Muscle of leg (tissue), 11 donors: ENCODE results near the gene RAP1A. TPM values are rescaled to one million over a fixed set of nuclear protein-coding genes. Genes with fewer than 3 reads are reported as not detected.

Experiments used
- DNase-seq: peaks from one replicate; pipeline ENCODE4 v3.0.0; 2013
- H3K27ac ChIP-seq: one replicate; pipeline ENCODE4 v1.5.1; 2013; ENCODE audit warnings: mild to moderate bottlenecking, low read length, control low read depth
- H3K27me3 ChIP-seq: one replicate; pipeline ENCODE4 v1.6.1; 2013; ENCODE audit warnings: low read length; ENCODE audit not compliant: control insufficient read depth, insufficient read depth
- H3K36me3 ChIP-seq: one replicate; pipeline ENCODE4 v1.6.1; 2013; ENCODE audit warnings: low read length; ENCODE audit not compliant: control insufficient read depth, insufficient read depth
- H3K4me1 ChIP-seq: one replicate; pipeline ENCODE4 v1.6.1; 2013; ENCODE audit warnings: low read length; ENCODE audit not compliant: control insufficient read depth, insufficient read depth
- H3K4me3 ChIP-seq: one replicate; pipeline ENCODE4 v1.5.1; 2013; ENCODE audit warnings: low read length, control low read depth
- H3K9me3 ChIP-seq: replicated peaks from 2 replicates; pipeline ENCODE4 v1.6.1; 2013; ENCODE audit warnings: low read depth, low read length; ENCODE audit not compliant: control insufficient read depth
- WGBS: methylation state at CpG from one replicate; pipeline ENCODE4 v1.1.5; 2013; ENCODE audit warnings: missing lambda C conversion rate; ENCODE audit not compliant: insufficient coverage; 5-methylcytosine and 5-hydroxymethylcytosine counted together
- polyA plus RNA-seq, 8 donors: library from polyadenylated mRNA; unstranded; fragments of 120-200 nt; gene quantifications; one replicate each; pipeline versions ENCODE4 v1.2.1 to v1.2.3, GENCODE V29; 2013; ENCODE audit warnings: inconsistent platforms in 1 of 8, low replicate concordance in 1 of 8; ENCODE audit not compliant: insufficient read length in 8 of 8, insufficient read depth in 1 of 8
- total RNA-seq: library from RNA; stranded (reverse); fragments of 120-200 nt; gene quantifications from one replicate; pipeline ENCODE4 v1.2.4, GENCODE V29; 2013

RAP1A gene
- total and polyA plus RNA-seq, 9 donors, result 19.6 to 59.3 (median 49.3) TPM

DNA sequence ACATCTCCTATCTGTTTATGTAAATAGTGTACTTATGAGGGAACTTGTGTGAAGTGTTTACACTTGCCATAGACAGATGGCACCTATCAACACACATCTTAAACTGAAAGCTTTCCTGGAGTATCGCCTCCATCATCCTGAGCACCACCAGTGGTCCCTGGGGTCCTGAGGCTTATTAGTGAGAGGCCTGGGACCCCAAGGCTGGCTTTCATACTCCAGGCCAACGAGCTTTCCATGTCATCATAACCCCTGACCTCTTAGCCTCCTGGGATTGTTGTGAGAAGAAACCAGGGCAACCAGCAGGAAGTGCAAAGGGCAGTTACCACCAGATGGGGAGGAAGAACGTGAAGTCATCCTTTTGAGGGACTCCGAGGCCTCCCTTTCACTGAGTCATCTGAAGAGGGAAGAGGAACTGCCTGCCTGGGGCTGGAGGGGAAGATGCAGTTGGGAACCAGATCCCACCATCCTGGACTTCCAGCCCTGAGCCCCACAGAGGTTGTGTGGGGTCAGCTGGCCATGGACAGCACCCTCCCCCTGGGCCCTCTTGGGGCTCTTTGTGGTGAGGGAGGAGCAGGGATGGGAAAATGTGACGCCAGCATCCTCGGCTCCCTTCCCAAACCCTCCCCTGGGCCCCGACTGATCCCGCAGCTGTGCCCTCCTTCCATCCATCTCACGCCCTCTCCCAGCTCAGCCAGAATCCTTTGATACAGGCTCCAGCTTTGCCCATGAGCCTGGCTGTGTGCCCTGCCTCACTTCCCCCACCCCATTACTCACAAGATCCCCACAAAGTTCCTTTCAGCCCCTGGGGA, 113.8 kb downstream of the RAP1A start:
- no peaks in the 10 kb centered on the region for H3K27me3 ChIP-seq
- peaks cover 95% of the 10 kb centered on the region for H3K4me1 ChIP-seq
- H3K27ac ChIP-seq, result peak overlapping the region; percentile 88
- no peak overlapping the region for H3K4me3 ChIP-seq
- H3K36me3 ChIP-seq, result peaks cover 18% of the 10 kb centered on the region
- peak; percentile 87 for DNase-seq
- no peaks in the 10 kb centered on the region for H3K9me3 ChIP-seq
- 37% methylated on average over 6 of the region's 9 CpGs for WGBS

DNA sequence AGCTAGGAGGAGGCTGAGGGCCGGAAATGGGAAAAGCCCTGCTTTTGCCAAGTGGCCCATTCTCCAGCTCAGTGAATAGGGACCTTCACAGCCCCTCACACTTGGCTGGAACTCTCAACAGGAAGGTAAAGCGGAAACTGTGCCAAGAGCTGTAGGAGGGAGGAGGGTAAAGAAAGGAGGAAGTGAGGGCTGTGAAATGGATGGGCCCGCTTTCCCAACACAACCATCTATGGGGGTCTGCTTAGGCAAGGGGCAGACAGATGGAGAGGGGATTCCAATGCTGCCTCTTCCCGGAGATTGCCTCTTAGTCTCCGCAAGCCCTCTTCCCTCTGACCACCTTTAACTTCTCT, 114.4 kb downstream of the RAP1A start:
- H3K27ac ChIP-seq, result peak overlapping the region; percentile 88
- no peak for DNase-seq
- H3K4me1 ChIP-seq, result peaks cover 92% of the 10 kb centered on the region
- WGBS, result 53% methylated on average over 2 of the region's 5 CpGs
- H3K36me3 ChIP-seq, result peaks cover 18% of the 10 kb centered on the region
- H3K4me3 ChIP-seq, result no peak overlapping the region
- no peaks in the 10 kb centered on the region for H3K9me3 ChIP-seq
- H3K27me3 ChIP-seq, result peaks cover 2% of the 10 kb centered on the region

DNA sequence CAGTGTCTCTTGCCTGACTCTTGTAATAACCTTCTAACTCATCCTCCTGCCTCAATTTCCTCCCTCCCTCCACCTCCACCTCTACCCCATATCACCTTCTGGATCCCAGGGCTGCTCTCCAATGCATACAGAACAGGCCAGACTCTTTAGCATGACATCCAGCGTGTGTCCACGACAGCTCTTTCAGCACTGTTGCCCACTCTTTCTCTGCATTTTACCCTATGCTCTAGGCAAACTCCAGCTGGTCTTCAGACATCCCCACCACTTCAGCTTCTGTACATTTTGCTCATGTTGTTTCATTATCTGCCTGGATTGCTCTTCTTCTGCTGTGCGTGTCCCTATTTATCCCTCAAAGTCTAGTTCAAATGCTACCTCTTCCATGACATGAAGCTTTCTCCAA, 114.8 kb downstream of the RAP1A start:
- Histone ChIP-seq H3K27me3 (peaks cover 2% of the 10 kb centered on the region), H3K4me3 (no peak overlapping the region), H3K36me3 (peaks cover 18% of the 10 kb centered on the region), H3K9me3 (no peaks in the 10 kb centered on the region), H3K4me1 (peaks cover 87% of the 10 kb centered on the region), H3K27ac (peak overlapping the region; percentile 88)
- 84% methylated on average over 3 of the region's 3 CpGs for WGBS
- no peak for DNase-seq

DNA sequence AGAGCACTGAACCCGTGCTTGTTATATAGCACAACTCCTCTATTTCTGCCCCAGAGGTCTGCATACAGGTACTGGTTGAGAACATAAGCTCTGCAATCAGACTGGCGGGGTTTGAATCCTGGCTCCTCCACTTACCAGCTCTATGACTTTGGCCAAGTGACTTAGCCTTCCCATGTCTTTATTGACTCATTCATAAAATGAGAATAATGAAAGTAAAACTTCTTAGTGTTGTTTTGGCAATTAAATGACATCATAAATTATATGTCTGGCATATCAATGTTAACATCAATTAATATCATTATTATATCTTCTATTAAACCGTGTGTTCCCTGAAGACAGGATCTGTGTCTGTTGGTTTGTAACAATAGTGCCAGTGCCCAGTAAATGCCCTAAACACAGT, 115.3 kb downstream of the RAP1A start:
- H3K4me1 ChIP-seq, result peaks cover 87% of the 10 kb centered on the region
- no peaks in the 10 kb centered on the region for H3K9me3 ChIP-seq
- H3K27ac ChIP-seq, result peak overlapping the region; percentile 88
- H3K4me3 ChIP-seq, result no peak overlapping the region
- peaks cover 18% of the 10 kb centered on the region for H3K36me3 ChIP-seq
- peaks cover 2% of the 10 kb centered on the region for H3K27me3 ChIP-seq
- no CpG with 5 or more reads among the region's 3 CpGs for WGBS
- no peak for DNase-seq

DNA sequence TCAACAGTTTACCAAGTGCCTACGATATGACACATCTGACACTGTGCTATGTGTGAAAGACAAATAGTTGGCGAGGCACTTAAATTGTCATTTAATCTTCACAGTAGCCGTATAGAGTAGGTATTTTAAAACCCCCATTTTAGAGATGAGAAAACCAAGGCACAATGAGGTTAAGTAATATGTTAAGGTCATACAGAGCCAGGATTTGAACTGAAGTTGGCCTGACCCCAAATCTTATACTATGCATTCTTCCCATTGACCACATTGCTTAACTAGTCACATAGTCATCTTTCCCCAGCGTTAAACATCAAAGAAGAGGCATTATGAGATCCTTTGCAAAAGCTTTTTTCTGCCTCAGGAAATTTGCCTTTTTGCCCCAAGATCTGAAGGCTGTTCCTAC, 115.7 kb downstream of the RAP1A start:
- 79% methylated on average over 1 of the region's 4 CpGs for WGBS
- Histone ChIP-seq H3K27ac (peak overlapping the region; percentile 97), H3K4me3 (no peak overlapping the region), H3K36me3 (peaks cover 18% of the 10 kb centered on the region), H3K27me3 (peaks cover 2% of the 10 kb centered on the region), H3K4me1 (peaks cover 85% of the 10 kb centered on the region), H3K9me3 (no peaks in the 10 kb centered on the region)
- DNase-seq, result no peak

DNA sequence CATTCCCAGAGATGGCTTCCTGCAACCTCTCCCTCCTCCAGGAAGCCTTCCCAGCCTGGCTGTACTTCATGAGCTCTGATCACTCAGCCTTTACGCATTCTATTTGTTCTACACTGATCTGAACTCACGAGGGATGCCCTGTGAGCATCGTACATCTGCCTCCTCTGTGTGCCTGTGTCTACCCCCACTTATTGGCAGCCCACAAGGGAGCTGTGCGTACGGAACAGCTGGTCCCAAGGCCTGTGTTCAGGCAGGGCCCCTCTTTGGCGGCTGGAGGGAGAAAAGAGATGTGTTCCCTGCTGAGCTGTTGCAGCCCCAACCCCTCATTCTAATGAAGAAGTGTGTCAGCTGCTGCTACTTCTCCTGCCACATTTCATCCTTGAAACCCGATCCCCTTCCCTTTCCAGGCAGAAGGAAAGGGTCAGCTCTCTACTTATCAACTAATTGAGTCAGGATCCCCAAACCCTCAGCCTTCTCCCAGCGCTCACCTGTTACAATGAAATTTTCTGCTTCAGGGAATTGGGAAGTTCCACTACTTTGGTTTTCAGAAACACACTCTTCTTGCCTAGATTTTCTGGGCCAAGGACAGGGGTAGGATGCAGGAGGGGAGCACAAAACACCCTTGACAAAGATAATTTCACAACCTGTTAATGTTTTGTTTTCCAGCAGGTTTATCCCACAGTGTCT, 116.4 kb downstream of the RAP1A start:
- peaks cover 18% of the 10 kb centered on the region for H3K36me3 ChIP-seq
- H3K9me3 ChIP-seq, result no peaks in the 10 kb centered on the region
- H3K4me1 ChIP-seq, result peaks cover 84% of the 10 kb centered on the region
- peak overlapping the region; percentile 97 for H3K27ac ChIP-seq
- DNase-seq, result peak; percentile 79
- H3K4me3 ChIP-seq, result no peak overlapping the region
- 42% methylated on average over 4 of the region's 8 CpGs for WGBS
- peaks cover 4% of the 10 kb centered on the region for H3K27me3 ChIP-seq

DNA sequence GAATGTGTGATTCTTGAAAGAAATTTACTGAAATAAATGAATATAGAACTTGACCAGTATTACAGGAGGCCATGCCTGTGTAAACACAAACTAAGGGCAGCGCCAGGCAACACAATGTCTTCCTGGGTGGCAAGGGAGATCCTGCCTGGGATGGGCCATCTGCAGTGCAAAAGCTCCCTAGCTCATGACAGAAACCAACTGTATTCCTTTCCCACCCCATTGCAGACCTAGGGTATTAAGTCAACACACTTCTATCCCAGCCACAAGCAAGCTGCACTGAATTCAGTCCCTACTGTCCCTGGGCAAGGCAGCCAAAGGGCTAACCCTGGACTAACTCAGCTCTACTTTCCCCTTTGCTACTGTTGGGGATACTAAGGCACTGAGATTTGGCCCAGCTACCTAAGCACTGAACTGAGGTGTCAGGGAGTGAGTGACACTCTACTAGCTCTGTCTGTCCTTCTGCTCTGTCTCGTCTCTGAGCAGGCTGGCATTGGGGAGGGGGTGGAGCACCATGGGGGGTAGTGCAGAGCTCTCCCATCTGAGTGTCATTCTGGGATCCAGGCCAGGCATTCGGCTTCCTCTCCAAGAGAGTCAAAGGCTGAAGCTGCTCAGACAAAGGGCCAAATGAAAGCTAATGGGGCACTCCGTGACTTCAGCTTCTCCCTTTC, 117.1 kb downstream of the RAP1A start:
- H3K27ac ChIP-seq, result peak overlapping the region; percentile 97
- peaks cover 84% of the 10 kb centered on the region for H3K4me1 ChIP-seq
- peak overlapping the region; percentile 89 for H3K4me3 ChIP-seq
- peaks cover 18% of the 10 kb centered on the region for H3K36me3 ChIP-seq
- peaks cover 9% of the 10 kb centered on the region for H3K27me3 ChIP-seq
- peak; percentile 82 for DNase-seq
- H3K9me3 ChIP-seq, result no peaks in the 10 kb centered on the region
- 38% methylated on average over 4 of the region's 4 CpGs for WGBS

DNA sequence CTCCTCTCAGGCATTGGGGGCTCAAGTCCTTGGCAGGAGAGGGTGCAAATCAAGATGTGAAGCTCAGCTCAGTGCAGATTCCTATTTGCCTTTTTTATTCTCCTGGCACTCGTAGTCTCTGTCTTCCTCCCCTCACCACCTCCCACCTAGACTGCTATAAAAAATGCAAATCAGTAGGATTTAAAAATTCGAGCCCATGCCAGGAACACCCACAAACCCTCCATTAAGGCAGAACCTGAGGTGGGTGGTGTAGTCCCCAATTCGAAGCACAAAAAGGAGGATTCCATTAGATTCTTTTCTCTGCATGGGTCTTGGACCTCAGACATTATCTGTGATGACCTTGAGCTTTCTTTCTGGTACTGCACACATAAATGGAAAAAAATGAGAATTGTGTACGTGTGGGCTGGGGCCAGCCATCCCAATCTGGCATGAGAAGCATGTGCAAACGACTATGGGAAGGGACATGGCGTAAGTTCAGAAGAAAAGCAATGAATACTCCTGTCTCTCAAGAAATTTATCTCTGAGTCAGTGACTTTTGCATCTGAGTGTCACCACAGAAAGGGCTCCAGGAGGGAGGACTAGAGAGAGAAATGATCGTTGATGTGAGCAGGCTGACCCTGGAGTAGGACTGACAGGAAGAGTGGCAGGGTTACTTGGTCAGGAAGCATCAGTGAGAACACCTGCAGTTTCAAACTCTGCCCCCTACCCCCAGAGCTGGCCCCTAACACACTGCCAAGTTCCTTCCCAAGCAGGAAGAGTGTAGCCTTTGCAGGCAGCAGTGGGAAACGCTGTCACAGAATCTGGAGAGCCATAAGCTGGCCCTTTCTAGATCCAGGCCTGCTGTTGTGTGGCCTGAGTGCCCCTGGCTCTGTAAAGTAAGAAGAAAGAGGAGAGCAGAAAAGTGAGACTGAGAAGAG, 117.9 kb downstream of the RAP1A start:
- H3K27ac ChIP-seq, result peak overlapping the region; percentile 97
- no peaks in the 10 kb centered on the region for H3K9me3 ChIP-seq
- peak overlapping the region; percentile 89 for H3K4me3 ChIP-seq
- H3K27me3 ChIP-seq, result peaks cover 11% of the 10 kb centered on the region
- 33% methylated on average over 5 of the region's 8 CpGs for WGBS
- H3K4me1 ChIP-seq, result peaks cover 76% of the 10 kb centered on the region
- no peak for DNase-seq
- peaks cover 10% of the 10 kb centered on the region for H3K36me3 ChIP-seq

DNA sequence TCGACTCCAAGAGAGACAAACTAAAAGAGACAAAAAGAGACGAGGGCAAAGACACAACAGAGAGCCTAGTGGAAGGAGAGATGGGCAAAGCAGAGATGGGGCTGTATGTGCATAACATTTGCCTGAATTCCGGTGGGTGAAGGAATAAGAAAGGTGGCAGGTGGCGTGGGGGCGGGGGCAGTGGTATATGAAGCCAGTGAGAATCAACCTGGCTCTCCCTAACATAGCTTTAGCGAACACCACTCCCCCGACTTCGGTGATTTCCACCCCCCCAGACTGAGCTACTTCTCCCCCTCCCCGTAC, 118.5 kb downstream of the RAP1A start:
- peak overlapping the region; percentile 97 for H3K27ac ChIP-seq

More for the DNA sequence above, 118.5 kb downstream of the RAP1A start:
- WGBS, result 8% methylated on average over 6 of the region's 9 CpGs
- peaks cover 72% of the 10 kb centered on the region for H3K4me1 ChIP-seq
- no peak for DNase-seq
- H3K36me3 ChIP-seq, result peaks cover 6% of the 10 kb centered on the region
- peaks cover 11% of the 10 kb centered on the region for H3K27me3 ChIP-seq
- no peaks in the 10 kb centered on the region for H3K9me3 ChIP-seq
- peak overlapping the region; percentile 89 for H3K4me3 ChIP-seq
